Renal cortex interstitium (tissue), 11 donors: ENCODE data around the gene PRCC. TPM values are rescaled to one million over a fixed set of nuclear protein-coding genes. Genes with fewer than 3 reads are reported as not detected.

Source experiments
- DNase-seq, 11 donors: peaks; one replicate each; pipeline ENCODE4 v3.0.0-alpha.2; 2013; ENCODE audit warnings: low read depth in 9 of 11, low spot score in 4 of 11; ENCODE audit errors: extremely low read depth in 1 of 11
- polyA plus RNA-seq, 3 donors: library from polyadenylated mRNA; unstranded; fragments of 120-200 nt; gene quantifications; one replicate each; pipeline ENCODE4 v1.2.1, GENCODE V29; 2013; ENCODE audit not compliant: insufficient read length in 3 of 3

PRCC gene
- polyA plus RNA-seq, 3 donors: 105 to 112 (median 111) TPM

DNA sequence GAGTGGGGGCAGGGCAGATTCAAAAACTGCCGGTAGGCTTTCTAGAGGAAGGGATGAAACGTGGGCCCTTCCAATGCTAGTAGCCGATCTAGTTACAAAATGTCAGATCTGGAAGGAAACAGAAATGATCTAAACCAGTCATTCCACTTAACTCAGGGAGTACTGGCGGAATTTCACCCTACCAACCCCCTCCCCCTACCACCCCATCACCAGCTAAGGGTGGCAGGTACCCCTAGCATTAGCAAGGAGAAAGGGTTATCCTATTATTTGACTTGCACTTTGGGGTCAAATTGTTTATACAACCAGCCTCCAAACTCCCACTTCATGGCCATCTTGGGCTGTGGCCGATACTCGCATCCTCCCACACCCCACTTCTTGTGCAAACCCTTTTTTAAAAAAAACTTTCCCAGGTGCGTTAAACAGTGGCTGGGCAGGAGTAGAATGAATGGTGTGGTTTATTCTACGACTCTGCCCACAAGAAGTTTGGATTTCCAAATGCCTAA, 25.8 kb upstream of the PRCC start:
- DNase-seq: no peak

DNA sequence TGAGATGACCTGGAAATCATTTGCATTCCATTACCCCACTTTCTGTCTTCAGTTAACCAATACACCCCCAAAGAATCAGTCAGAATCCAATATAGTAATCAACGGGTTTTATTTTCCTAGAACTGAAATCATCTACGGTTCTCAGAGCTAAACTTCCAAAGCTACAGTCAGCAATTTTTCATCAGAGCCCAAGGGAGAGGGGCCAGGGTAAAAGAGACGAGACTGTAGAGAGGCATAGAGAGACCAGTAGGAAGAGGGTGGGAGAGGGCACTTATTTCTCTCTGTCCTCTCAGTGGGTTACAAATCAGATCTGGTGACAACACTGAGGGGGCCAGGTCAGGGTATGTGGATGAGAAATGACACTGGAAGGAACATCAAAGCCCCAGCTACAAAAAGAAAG, 25.3 kb upstream of the PRCC start:
- DNase-seq: no peak

DNA sequence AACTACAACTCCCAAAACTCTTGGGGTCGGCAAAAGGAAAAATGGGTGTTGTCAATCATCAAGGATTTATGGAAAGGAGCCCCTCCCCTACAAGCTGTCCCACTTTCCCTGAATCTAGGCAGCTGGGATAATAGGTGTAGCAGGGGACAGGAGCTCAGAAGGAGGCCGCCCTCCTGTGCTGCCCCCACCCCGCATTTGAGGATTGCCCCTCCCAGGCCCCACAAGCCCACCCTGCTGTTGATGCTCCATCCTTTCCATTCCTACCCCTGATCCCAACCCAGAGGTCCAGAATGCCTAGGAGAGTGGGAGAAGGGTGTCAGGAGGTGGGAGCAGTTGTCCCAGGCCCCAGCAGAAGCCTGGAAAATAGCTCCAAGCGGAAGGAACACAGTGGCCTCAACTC, 24.5 kb upstream of the PRCC start:
- no peak for DNase-seq

- DNase-seq: no peak
These were observed 23.7 kb upstream of the PRCC start for GRCh38 chr1:156743367-156744302.

GRCh38 chr1:156744344-156744743, 23.0 kb upstream of the PRCC start:
- DNase-seq: no peak

DNA sequence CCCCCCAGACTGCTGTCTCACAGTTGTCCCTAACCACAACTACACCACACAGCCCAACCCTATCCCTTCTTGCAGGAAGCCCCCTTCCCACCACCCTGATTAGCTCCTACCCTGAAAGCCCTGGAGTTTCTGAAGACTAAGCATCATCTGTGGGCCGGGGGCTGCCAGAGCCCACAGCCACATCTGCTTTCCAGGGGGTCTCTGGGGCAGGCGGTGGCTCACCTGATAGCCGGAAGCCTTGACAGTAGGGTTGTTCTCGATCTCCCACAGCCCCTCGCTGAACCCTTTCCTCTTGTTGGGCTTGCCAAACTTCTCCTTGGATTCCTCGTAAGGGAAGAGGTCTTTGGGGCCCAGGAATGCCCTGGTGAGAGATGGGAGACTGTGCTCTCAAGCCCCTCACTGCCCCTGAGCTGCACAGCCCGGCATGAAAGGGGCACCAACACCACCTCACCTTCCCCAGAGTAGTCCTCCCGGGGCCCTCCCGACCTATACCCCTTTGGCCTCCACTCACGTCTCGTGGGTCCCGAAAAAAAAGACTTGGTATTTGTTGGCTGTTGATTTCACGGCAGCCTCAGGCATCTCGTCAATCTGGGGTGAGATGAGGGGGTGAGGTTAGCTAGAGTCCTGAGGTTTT, 22.4 kb upstream of the PRCC start:
- DNase-seq: no peak

DNA sequence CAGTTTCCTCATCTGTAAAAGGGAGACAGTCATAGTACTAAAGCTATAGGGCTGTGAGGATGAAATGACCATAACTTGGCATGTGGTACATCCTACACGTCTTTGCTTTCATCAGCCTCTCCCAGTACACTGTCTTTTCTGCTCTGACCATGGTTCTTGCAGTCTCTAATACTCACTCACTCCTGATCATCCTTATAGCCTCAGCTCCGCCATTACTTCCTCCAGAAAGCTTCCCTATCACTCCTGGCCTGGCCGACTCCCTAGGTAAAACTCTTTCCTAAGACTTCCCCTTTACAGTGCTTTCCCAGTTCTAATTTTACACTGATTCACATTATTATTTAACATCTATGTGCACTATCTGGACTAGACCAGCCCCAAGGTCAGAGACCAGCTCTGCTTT, 21.5 kb upstream of the PRCC start:
- no peak for DNase-seq

GRCh38 chr1:156746406-156746727, 21.0 kb upstream of the PRCC start:
- no peak for DNase-seq

DNA sequence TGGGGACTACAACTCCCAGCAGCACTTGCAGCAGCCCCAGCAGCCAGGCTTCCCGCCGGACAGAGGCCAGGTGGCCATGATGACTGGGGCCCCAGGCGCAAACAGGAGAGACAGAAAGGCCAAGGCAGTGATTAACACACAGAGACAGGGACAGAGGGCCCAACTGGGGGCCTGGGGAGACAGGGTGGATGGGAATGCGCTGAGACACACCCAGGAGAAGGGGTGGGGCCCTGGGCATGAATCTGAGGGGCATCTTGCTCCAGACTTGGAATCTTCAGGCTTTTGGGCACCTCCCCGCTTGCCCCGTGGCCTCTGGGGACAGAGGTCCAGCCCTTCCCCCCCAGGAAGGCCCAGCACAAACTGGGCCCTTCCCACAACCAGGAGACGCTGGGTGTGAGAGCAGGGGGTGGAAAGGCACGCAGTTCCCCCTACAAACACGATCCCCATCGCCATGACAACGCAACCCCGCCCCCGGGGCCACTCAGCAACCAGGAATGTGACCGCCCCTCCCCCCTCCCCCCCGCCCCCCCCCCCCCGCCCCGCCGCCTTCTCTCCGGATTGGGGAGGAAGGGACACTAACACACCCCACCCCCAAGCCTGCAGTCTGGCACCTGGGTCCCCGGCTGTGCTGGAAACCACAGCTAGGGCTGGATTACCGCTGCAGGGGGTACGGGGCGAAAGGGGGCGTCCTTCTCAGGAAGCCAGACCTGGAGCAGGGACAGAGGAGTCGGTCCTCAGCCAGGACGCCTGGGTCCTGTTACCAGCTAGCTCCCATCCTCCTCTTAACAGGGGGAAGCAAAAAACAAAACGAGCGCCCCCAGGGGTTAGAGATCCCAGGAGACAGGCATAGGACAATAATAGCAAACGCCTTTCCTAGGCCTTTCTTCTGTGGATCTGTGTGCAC, 20.4 kb upstream of the PRCC start:
- DNase-seq: peak in 8 of 11 donors; percentile 81 to 93 (median 86)

DNA sequence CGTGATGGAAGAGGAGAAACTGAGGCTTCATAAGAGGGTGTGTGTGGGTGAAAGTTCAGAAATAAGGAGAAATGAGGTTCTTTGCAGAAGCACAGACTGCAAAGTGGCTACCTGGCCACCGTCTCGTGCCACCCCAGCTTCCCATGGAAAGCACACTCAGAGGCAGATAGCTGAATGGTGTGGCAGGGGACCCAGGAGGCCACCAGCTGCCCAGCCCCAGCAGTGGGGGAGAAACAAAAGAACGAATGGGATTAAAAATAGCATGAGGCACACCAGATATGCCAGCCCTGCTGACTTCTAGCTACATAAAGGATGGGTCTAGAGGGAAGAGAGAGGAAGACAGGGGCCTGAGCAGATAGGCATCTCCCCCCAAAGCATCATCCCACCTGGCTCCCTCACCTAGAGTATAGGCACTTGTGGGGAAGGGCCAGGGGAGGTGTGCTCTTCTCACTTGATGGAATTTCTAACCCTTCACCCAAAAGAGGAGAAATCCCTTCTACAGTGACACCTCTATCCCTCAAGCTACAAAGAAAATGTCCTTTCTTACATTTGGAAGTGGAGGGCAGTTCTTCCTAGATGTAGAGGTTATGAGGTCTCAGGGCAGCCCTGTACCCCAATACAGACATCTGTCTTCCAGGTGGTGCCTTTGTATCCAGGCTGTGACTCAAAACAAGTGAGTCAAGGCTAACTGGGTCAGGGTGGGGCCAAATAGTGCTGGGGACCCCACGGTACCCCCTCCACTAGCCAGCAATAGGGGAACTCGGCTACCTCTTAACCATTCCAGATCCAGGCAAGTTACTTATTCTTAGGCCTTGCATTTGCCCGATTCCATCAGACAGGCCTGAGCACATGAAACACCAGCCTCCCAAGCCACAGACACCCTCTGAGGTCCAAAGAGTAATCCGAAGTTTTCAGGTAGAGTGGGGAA, 19.3 kb upstream of the PRCC start:
- no peak for DNase-seq

GRCh38 chr1:156748670-156749418, 18.5 kb upstream of the PRCC start:
- no peak for DNase-seq

DNA sequence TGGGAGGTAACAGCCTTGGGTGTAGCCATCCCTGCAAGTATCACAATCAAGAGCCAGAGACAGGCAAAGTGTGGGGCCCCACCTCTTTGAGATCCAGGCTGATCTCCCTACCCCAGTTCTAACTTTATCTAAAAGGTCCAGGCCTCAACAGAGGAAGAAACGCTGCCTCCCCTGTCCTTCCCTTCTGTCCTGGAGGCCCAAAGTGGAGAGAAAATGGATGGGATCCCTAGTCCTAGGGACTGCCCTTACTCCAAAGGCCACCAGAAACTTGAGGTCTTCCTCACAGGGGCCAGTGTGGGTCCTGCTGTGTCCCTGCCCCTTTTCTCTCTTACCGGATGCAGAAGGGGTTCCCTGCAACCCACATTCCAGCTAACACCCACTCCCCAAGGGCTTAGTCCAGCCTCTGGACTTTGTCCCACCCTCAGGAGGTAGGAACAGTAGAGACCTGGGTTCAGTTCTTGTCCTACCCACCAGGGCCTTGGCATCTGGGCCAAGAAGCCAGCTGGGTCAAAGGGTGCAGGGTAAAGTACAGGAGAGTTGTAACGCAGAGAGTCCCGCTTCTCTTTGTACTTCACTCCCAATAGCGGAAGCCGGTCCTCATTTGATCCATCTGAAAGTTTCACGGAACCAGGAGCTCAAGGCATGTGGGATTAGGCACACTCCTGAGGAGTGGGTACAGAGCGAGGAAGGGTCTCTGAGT, 17.8 kb upstream of the PRCC start:
- no peak for DNase-seq

- DNase-seq: no peak
These were observed 17.1 kb upstream of the PRCC start for GRCh38 chr1:156750191-156750672.

DNA sequence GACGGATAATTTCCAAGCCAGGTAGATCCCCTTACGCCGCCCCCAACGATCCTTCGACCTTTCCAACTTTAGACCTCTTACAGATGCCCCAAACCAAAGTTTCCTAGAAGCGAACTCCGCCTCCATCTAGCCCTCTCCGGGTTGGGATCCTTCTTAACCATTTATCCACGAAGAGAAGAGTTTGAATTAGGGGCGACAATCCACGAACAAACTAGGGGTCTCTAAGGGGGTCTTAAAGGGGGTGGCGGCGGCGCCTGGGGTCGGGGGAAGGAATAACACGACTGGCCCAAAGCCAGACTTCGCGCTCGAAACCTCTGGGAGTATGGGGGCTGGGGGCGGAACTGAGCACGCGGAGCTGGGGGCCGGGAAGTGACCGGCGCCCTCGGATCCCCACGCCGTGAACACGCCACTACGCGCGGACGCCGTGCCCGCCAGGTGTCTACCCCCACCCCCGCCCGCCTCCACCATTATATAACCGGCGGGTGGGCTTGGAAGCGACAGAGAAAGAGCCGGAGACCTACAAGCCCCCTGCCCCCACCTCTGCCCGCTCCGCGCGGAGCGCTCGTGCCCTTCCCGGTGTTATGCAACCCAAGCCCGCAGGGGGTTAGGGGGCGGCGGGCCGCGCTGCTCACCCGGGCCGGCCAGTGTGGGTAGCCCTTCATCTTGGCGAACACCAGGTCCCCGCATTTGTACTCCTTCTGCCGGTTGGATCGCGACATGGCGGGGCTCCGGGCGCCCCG, 16.5 kb upstream of the PRCC start:
- no peak for DNase-seq

GRCh38 chr1:156751451-156751756, 15.9 kb upstream of the PRCC start, which contains the start of gene HDGF:
Gene HDGF (minus strand): TSS chr1:156751675. CDS start chr1:156751429, 246 bp downstream.
- no peak for DNase-seq

- DNase-seq: peak; percentile 86 to 97 (median 95)
These were observed 15.4 kb upstream of the PRCC start for GRCh38 chr1:156751757-156752481.
